Activated CD4-positive, alpha-beta T cell treated with anti-CD3 and anti-CD28 coated beads, Interleukin-2, Interleukin-6, amounts not matched to agents 100 ng/mL and 50 ng/mL, durations not matched to agents 16 hours and 8 hours (primary cell): ENCODE data around the gene SLC2A6.

Source experiments
- DNase-seq: peaks from one replicate; pipeline ENCODE4 v3.0.0-alpha.2; 2020

Gene SLC2A6

DNA sequence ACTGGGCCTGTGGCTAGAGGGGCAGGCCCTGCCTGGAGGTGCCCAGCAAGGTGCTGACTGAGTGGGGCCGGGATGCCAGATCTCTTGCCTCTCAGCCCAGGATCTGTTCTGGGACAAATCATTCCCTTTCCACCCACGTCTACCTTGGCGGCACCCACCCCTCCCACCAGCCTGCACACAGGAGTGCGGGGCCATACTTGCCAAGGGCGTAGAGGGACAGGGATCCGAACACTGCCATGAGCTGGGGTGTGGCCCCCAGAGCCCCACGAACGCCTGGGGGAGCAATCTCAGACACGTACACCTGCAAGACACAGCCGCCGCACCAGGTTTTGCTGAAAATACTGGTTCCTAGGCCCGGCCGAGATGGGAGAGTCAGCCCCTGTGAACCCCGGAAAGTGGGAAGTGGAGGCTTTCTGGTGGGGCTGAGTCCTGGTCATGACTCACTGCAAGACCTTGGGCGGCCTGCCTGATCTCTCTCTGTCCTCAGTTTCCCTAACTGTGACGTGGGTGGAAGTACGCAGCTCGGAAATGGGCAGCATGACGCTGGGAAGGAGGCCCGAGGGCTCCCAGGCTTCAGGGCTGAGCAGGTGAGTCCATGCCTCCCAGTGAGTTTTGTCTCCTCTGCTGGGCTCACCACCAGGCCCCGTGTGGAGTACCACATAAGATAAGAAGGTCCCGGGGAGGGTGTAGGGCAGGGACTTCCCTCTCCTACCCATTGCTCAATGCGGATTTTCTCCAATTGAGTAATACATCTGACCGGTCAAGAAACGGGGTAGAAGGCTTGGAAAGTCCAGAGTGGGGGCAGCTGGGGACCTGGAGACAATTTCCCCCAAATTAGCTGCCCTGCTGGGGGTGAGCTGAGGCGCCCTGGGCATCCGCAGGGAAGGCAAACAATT is 2.6 kb downstream of the SLC2A6 start:
- DNase-seq: no peak

- DNase-seq: no peak
Measured at GRCh38 chr9:133475292-133476012, 3.4 kb downstream of the SLC2A6 start.

DNA sequence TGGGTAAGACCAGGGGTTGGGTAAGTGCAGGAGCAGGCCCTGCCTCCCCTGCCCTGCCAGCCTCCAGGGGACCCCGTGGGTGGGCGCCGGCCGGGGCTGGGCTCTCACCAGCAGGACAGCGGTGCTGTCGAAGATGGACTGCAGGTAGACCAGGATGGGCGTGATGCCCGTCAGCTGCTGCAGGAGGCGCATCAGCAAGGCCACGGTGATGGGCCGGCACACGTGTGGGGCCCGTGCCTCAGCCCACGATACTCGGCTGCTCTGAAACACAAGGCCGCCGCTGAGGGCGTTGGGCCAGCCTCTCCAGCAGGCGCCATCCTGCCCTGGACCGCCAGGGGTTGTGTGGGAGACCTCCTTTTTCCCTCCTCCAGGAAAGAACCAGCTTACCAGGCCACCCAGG is 4.0 kb downstream of the SLC2A6 start:
- DNase-seq: no peak

- no peak for DNase-seq
Measured at GRCh38 chr9:133474215-133474614, 4.7 kb downstream of the SLC2A6 start.

GRCh38 chr9:133473743-133474142 is 5.2 kb downstream of the SLC2A6 start:
- no peak for DNase-seq

DNA sequence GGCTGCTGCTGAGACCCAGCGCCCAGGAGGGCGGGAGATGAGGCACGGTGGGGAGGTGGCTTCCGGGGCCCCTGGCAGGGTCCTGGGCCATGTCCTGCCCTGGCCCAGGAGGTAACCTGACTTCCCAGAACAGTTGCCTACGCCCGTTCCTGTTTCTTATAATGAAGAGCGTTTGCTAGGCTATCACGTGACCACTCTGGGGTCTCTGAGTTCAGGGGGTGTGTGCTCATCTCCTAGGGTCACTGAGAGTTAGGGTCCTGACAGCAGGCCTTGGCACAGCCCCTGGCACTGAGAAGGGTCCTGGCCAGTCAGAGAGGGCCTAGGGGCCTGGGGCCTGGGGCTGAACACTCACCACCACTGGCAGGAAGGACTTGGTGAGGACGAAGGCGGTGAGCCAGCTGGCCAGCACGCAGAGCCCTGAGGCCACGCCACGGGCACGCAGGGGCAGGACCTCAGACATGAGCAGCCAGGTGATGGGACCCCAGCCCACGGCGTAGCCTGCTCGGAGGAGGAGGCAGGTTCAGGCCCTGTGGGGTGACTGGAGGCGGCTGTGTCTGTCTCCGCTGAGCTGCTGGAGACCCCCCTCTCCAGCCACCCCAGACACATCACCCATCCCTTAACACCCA is 6.0 kb downstream of the SLC2A6 start:
- DNase-seq: no peak

- no peak for DNase-seq
Measured at GRCh38 chr9:133472277-133472645, 6.6 kb downstream of the SLC2A6 start.

DNA sequence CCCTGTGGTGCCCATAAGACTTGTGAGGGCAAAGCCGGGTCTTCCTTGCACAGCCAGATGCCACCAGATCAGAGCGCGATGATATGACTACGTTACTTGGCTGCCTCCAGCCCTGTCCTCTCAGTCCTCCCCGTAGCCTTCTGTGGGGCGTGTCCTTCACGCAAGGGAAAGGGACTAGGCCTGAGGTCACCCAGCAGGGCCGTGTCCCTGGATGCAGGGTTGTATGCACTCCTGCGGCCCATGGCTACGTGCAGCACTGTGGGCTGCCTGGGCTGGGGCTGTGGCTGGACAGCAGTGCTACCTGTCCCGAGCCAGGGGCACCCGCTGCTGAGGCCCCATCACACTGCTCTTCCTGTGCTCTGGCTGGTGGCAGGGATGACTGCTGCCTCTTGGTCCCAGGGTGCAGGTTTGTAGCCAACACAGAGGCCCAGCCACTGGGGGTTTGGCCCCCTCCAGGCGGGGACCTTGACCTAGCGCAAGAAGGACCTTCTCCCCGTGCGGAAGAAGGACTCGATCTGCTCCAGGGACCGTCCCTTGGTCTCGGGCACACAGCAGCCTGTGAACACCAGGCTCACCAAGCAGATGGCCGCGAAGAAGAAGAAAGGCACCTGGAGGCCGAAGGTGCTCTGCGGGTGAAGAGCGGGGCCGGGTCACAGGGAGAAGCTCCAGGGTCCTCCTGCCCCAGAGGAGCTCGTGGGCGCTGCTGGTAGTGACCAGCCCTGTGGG is 7.2 kb downstream of the SLC2A6 start:
- no peak for DNase-seq

- no peak for DNase-seq
Measured at GRCh38 chr9:133470988-133471387, 7.9 kb downstream of the SLC2A6 start.

GRCh38 chr9:133470427-133470924 is 8.4 kb downstream of the SLC2A6 start:
- DNase-seq: no peak

- no peak for DNase-seq
Measured at GRCh38 chr9:133468777-133469421, 10.0 kb downstream of the SLC2A6 start.

DNA sequence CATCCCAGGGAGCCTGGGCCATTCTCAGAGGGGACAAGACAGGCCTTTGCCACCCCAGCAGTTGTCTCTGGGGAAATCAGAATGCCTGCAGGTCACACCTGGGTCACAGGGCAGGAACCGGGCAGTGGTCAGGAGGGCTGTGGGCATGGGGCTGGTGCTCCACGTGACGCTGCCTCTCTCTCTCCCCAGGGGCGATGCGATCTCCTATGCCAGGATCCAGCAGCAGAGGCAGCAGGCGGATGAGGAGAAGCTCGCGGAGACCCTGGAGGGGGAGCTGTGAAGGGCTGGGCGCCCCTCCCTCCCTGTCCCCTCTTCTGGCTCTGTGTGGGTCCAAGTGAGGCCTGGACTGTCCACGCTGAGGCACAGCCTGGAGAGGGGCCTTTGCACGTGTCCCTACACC is 10.5 kb downstream of the SLC2A6 start:
- no peak for DNase-seq

DNA sequence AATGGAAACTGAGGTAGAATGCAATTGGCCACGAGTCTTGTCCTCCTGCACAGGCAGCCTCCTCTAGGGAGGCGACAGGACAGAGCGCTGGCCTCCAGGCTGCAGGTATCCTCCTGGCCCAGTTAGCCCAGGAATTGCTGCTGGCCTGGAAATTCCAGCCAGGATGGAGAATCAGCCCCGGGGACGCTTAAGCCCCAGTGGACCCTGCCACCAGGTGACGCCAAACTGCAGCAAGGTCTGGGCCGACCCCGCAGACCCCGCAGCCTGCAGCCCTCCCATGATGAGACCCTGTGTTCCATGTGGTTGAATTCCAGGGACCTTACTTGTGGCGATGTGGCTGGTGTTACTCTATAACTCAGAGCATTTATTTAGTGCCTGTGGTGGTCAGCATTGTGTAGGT is 11.8 kb downstream of the SLC2A6 start:
- no peak for DNase-seq

- DNase-seq: no peak
Measured at GRCh38 chr9:133465984-133466383, 12.9 kb downstream of the SLC2A6 start.

DNA sequence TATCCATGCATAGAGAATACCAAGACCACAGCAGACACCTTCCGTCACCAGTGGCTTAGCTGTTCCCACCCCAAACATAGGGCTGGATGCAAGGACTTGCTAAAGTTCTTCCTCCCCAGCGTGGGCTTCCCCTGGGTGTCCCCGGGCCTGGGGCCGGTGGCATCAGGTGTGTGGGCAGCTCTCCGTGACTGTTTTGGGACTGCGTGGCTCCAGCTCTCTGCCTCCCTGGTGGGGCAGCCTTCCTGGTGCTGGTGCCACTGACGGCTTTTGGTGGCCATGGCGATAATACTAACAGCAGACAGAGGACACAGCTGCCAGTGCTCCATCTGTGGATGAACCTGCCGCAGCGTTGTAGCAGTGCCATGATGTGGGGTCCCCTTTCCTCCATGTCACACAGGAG is 14.3 kb downstream of the SLC2A6 start:
- DNase-seq: no peak

GRCh38 chr9:133463864-133464615 is 14.9 kb downstream of the SLC2A6 start:
- DNase-seq: no peak

DNA sequence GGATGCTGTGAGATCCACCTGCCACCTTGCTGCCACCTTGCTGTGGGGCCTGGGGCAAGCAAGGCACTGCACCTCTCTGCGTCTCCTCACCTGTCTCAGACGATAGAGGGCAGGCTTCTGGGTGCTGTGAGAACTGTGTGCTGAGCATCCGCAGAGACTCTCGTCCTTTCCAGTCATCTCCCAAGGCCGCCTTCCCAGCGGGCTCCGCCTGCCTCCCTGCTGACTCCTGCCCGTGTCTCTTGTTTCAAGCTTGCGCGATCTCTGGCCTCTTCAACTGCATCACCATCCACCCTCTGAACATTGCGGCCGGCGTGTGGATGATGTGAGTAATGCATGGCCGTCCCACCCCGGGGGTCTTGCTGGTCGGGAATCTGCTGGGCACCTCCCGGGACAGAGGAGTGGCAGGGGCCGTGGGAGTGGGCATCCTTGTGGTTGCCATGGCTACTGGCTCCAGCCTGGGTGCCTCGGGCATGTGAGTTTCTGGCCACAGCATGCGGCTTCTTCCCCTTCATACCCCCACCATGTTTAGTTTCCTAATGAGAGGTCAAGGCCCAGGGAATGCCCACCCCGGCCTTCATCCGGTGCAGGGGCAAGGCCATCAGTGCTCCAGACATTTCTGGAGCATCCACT is 15.6 kb downstream of the SLC2A6 start:
- DNase-seq: no peak

GRCh38 chr9:133461975-133462374 is 16.9 kb downstream of the SLC2A6 start:
- no peak for DNase-seq

DNA sequence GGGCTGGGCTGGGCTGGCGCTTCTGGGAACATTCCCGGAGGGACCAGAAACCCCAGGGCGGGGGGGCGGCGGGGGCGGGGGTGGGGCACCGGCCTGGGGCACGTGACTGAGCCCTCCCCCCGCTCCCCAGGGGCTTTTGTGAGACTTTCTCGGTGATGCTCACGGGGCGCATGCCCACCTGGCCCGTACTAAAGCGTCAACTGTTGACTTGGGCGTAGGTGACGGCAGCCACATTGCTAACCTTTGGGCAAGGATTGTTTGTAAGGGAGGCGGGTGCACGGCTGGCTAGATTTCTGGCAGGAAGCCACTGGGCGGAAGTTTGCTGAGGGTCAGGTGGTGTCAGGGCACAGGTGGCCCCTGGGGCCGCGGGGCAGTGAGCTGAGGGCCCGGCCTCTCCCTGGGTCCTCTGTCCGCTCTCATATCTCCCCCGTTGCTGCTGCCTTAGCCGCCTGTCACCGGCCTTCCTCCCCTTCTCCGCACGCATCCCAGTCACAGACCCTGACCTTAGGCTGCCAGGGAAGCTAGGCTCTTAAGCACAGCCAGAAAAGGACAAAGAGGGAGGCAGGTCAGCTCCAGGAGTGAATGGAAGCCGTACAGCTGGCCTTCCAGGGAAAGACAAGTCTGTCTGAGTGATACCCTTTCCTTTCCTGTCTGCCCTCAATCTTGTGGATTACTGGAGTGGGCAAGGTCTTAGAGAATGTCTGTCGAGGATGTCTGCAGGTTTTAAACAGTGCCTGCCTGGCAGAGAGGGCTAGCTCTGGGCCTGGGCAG is 18.3 kb downstream of the SLC2A6 start:
- DNase-seq: peak; percentile 12
